GM21619 (cell line): ENCODE results near the gene SNAI3.

Source experiments
- ATAC-seq: cut with Tn5 transposase; IDR thresholded peaks from one replicate; pipeline ENCODE4 v1.9.1; 2021; ENCODE audit not compliant: unreplicated experiment

SNAI3 gene

GRCh38 chr16:88721815-88722755, 35.8 kb upstream of the SNAI3 start:
- ATAC-seq = no peak

- no peak for ATAC-seq
These were observed 34.9 kb upstream of the SNAI3 start for GRCh38 chr16:88721236-88721635.

GRCh38 chr16:88720396-88720970, 34.2 kb upstream of the SNAI3 start:
- no peak for ATAC-seq

GRCh38 chr16:88719933-88720296, 33.6 kb upstream of the SNAI3 start:
- ATAC-seq = no peak

- no peak for ATAC-seq
These were observed 33.1 kb upstream of the SNAI3 start for GRCh38 chr16:88719267-88719932.

GRCh38 chr16:88718178-88718577, 31.9 kb upstream of the SNAI3 start:
- ATAC-seq = no peak

GRCh38 chr16:88716601-88717001, 30.3 kb upstream of the SNAI3 start:
- ATAC-seq = no peak

- no peak for ATAC-seq
These were observed 29.9 kb upstream of the SNAI3 start for GRCh38 chr16:88716201-88716600.

- ATAC-seq = no peak
These were observed 29.2 kb upstream of the SNAI3 start for GRCh38 chr16:88715312-88716190.

GRCh38 chr16:88714420-88715302, 28.4 kb upstream of the SNAI3 start:
- ATAC-seq = no peak

GRCh38 chr16:88713568-88714419, 27.5 kb upstream of the SNAI3 start:
- no peak for ATAC-seq

- ATAC-seq = no peak
These were observed 26.7 kb upstream of the SNAI3 start for GRCh38 chr16:88713054-88713453.

GRCh38 chr16:88712362-88712979, 26.2 kb upstream of the SNAI3 start:
- no peak for ATAC-seq

- no peak for ATAC-seq
These were observed 25.5 kb upstream of the SNAI3 start for GRCh38 chr16:88711750-88712340.

GRCh38 chr16:88710556-88710955, 24.2 kb upstream of the SNAI3 start:
- no peak for ATAC-seq

- ATAC-seq = no peak
These were observed 20.9 kb upstream of the SNAI3 start for GRCh38 chr16:88706965-88707826.

- peak; percentile 37 for ATAC-seq
These were observed 20.1 kb upstream of the SNAI3 start, which contains the start of the genes CTU2 and RNF166 for GRCh38 chr16:88706229-88706964. TSS of gene CTU2 (plus strand) at chr16:88706503. CDS start at chr16:88706531, 28 bp downstream. TSS of gene RNF166 (minus strand) at chr16:88706408. CDS start at chr16:88706325, 83 bp downstream.
